Breast epithelium (tissue), 3 donors: ENCODE data around the gene FGF10.

Experiments used
- POLR2A ChIP-seq: fragments of 450-650 bp; IDR thresholded peaks from one replicate; pipeline ENCODE4 v1.6.1; 2016; ENCODE audit warnings: antibody characterized with exemption, mild to moderate bottlenecking, moderate library complexity
- POLR2AphosphoS5 ChIP-seq, 3 donors: sonication (generic); formaldehyde crosslinking; IDR thresholded peaks; one replicate each; pipeline ENCODE4 v1.6.1; 2017; ENCODE audit warnings: antibody characterized with exemption in 3 of 3
- TF ChIP-seq, protein P1 (sequence below), 3 donors: fragments of 450-650 bp; IDR thresholded peaks; one replicate each; pipeline ENCODE4 v1.5.1; 2016 to 2017; ENCODE audit warnings: antibody characterized with exemption in 3 of 3, mild to moderate bottlenecking in 3 of 3, moderate library complexity in 3 of 3

DNA sequence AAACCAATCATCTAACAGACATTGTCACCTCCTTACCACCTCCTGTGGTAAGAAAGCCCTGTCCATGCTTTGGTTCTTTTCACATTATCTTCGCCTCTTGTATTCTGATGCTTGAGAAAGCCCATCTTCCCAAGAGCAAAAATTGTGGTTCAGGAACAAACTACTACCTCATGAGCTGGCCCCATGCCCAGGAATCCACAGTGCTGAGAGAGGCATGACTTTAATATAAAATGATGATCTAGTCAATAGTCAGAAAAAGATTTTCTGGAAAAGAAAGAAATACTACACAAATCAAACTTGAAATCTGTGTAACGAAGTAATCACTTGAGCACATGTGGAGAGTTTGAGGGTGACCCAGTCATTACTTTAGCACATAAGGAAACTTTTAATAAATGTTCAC is 94.7 kb downstream of the FGF10 start:
- TF ChIP-seq POLR2AphosphoS5 (IDR thresholded peaks at IDR 0.05): no peak
- TF ChIP-seq, protein P1, sequence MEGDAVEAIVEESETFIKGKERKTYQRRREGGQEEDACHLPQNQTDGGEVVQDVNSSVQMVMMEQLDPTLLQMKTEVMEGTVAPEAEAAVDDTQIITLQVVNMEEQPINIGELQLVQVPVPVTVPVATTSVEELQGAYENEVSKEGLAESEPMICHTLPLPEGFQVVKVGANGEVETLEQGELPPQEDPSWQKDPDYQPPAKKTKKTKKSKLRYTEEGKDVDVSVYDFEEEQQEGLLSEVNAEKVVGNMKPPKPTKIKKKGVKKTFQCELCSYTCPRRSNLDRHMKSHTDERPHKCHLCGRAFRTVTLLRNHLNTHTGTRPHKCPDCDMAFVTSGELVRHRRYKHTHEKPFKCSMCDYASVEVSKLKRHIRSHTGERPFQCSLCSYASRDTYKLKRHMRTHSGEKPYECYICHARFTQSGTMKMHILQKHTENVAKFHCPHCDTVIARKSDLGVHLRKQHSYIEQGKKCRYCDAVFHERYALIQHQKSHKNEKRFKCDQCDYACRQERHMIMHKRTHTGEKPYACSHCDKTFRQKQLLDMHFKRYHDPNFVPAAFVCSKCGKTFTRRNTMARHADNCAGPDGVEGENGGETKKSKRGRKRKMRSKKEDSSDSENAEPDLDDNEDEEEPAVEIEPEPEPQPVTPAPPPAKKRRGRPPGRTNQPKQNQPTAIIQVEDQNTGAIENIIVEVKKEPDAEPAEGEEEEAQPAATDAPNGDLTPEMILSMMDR (IDR thresholded peaks at IDR 0.05): no peak
- no peak for TF ChIP-seq POLR2A
